ENCODE data around the gene DENND2D. TPM values are rescaled to one million over a fixed set of nuclear protein-coding genes. Genes with fewer than 3 reads are reported as not detected.

DENND2D gene
- total RNA-seq, 4 donors from 2014 or later, result 1.4 to 16.6 (median 6.4) TPM

DNA sequence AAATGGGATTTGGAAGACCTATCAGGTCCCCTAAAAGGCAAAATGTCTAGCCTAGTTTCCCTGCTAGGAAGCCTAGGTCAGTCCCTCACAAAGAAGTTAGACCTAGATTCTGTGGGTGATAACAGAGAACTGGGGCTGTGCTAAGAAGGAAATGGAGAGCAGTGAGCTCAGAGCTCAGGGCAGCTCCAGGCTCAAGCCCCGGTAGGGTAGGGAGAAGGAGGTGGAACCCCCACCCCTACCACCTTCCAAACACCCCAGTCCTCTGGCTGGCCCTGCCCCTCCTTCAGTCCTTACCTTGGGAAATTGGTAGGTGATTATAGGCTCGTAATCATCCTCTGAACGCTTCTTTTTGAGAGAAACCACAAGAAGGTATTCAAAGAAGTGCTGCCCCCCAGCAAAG is 1.1 kb downstream of the DENND2D start:
- no peak for ATAC-seq

DNA sequence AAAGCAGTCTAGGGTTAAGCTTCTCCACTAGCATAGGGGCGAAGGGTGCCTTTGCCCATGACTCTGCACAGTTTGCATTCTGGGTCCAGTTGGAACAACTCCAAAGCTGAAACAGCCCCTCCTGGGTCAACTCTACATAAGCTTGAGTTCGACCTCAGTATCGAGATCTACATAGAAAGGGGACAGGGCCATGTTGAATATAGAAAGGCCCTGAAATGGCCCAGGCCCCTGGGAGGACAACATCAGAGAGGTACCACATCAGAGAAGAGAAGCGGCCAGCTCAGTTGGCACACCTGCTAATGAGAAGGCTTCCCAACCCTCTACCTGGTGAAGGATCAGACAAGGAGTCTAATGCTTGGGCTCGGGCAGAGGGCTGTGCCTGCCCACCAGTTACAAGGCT is 1.6 kb downstream of the DENND2D start:
- Histone ChIP-seq H3K9me3 (no peaks in the 10 kb centered on the region), H3K36me3 (no peaks in the 10 kb centered on the region), H3K4me3 (peak overlapping the region in 1 of 2 donors; percentile 25), H3K27ac (peak overlapping the region in 1 of 4 donors; percentile 43), H3K4me1 (peaks cover 0 to 34% (median 0%) of the 10 kb centered on the region in 3 donors), H3K27me3 (peaks cover 12% of the 10 kb centered on the region)
- 75 to 80% methylated on average over 1 to 2 of the region's 5 CpGs for WGBS, 2 donors (ENCODE audit: low coverage in 1 of 2)
- TF ChIP-seq EP300 (IDR thresholded peaks at IDR 0.05) (no peak), POLR2AphosphoS5 (IDR thresholded peaks at IDR 0.05) (no peak), POLR2A (IDR thresholded peaks at IDR 0.05) (no peak)
- TF ChIP-seq, protein P1, sequence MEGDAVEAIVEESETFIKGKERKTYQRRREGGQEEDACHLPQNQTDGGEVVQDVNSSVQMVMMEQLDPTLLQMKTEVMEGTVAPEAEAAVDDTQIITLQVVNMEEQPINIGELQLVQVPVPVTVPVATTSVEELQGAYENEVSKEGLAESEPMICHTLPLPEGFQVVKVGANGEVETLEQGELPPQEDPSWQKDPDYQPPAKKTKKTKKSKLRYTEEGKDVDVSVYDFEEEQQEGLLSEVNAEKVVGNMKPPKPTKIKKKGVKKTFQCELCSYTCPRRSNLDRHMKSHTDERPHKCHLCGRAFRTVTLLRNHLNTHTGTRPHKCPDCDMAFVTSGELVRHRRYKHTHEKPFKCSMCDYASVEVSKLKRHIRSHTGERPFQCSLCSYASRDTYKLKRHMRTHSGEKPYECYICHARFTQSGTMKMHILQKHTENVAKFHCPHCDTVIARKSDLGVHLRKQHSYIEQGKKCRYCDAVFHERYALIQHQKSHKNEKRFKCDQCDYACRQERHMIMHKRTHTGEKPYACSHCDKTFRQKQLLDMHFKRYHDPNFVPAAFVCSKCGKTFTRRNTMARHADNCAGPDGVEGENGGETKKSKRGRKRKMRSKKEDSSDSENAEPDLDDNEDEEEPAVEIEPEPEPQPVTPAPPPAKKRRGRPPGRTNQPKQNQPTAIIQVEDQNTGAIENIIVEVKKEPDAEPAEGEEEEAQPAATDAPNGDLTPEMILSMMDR (IDR thresholded peaks at IDR 0.05), result no peak
- ATAC-seq, result no peak

More for the DNA sequence above, 1.1 kb downstream of the DENND2D start:
- H3K9me3 ChIP-seq, result no peaks in the 10 kb centered on the region
- WGBS, 2 donors (ENCODE audit: low coverage in 1 of 2), result 79 to 100% methylated on average over 1 to 3 of the region's 3 CpGs
- peak overlapping the region in 2 of 4 donors; percentile 35 to 43 for H3K27ac ChIP-seq
- peaks cover 17% of the 10 kb centered on the region for H3K27me3 ChIP-seq
- peaks cover 0 to 34% (median 0%) of the 10 kb centered on the region in 3 donors for H3K4me1 ChIP-seq
- H3K4me3 ChIP-seq, result peak overlapping the region in 1 of 2 donors; percentile 25
- no peaks in the 10 kb centered on the region for H3K36me3 ChIP-seq
- TF ChIP-seq, protein P1 (IDR thresholded peaks at IDR 0.05), result no peak

DNA sequence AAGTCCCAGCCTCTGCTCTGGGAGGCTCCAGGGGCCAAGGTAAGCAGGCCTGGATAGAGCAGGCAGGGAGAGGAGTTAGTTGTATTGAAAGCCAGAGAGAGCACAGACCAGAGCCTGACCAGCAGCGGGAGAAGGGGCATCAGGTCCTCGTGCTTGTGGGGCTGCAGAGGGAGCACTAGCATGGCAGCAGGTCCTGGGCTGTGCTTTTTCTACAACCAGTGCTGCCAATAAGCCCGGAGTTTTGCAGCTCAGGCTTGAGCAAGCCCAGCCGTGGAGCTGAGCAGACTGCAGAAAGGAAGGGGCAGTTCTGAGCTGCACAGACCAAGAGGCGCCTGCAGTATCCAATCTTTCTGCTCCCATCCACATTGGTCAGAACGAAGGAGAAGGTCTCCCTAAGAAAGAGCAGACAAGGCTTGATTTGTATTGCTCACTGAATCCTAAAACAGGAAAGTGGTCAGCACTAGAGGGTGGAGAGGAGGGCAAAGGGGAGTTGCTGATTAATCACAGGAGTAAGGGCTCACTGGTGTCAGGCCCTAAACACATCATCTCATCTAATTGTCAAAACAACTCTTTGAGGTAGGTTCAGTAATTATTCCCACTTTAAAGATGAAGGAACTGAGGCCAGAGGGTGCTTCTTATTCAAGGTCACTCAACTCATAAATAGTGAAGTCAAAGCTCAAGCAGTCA is 2.7 kb downstream of the DENND2D start:
- no peaks in the 10 kb centered on the region for H3K36me3 ChIP-seq
- H3K27ac ChIP-seq, result no peak overlapping the region
- TF ChIP-seq EP300 (IDR thresholded peaks at IDR 0.05) (no peak), POLR2AphosphoS5 (IDR thresholded peaks at IDR 0.05) (no peak), POLR2A (IDR thresholded peaks at IDR 0.05) (no peak)
- TF ChIP-seq, protein P1 (IDR thresholded peaks at IDR 0.05), result no peak
- no peaks in the 10 kb centered on the region for H3K9me3 ChIP-seq
- ATAC-seq, result no peak
- H3K4me3 ChIP-seq, result peak overlapping the region in 1 of 2 donors; percentile 25
- WGBS, 2 donors (ENCODE audit: low coverage in 1 of 2), result 48 to 83% methylated on average over 2 to 3 of the region's 6 CpGs
- H3K27me3 ChIP-seq, result peaks cover 3% of the 10 kb centered on the region
- peaks cover 0 to 35% (median 0%) of the 10 kb centered on the region in 3 donors for H3K4me1 ChIP-seq

DNA sequence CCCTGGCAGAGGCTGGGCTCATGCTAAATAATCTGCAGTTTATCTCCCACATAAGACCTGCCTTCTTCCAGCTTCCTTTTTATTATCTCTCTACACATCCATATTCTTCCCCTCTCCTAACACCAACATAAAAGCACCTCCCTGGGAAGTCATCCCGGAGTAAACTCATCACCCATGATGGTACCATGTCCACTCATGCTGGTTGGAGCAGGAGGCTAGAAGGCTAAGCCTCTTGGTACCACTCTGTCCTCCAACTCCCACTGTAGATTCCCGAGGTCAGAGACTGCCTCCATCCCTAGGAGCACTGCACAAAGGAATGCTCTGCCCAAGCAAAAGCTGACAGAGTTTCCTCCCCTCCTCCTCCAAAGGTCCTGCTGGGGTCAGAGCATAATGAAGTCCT is 4.2 kb downstream of the DENND2D start:
- TF ChIP-seq EP300 (IDR thresholded peaks at IDR 0.05) (no peak), POLR2AphosphoS5 (IDR thresholded peaks at IDR 0.05) (no peak), POLR2A (IDR thresholded peaks at IDR 0.05) (no peak)
- TF ChIP-seq, protein P1 (IDR thresholded peaks at IDR 0.05), result no peak
- peaks cover 0 to 42% (median 6%) of the 10 kb centered on the region in 3 donors for H3K4me1 ChIP-seq
- H3K27ac ChIP-seq, result no peak overlapping the region
- no peaks in the 10 kb centered on the region for H3K27me3 ChIP-seq
- no peak overlapping the region for H3K4me3 ChIP-seq
- WGBS, 2 donors (ENCODE audit: low coverage in 1 of 2), result 80 to 100% methylated on average over 1 of the region's 2 CpGs
- no peaks in the 10 kb centered on the region for H3K9me3 ChIP-seq
- no peaks in the 10 kb centered on the region for H3K36me3 ChIP-seq
- no peak for ATAC-seq

All from gastroesophageal sphincter (tissue), 4 donors.